PC-9 (cell line): Measurements from ENCODE around the gene HOXD10. TPM values are rescaled to one million over a fixed set of nuclear protein-coding genes. Genes with fewer than 3 reads are reported as not detected.

Source experiments
- BruUV-seq: library from RNA; stranded (reverse); fragments of 400-500 nt; replicated peaks from 2 replicates; lab custom pipeline; 2021; lab: Mats Ljungman, UMichigan
- CTCF ChIA-PET: fragments of 300-600 bp; sonication (Branson Sonifier 250); formaldehyde crosslinking; loops from one replicate; lab custom pipeline; 2022; ENCODE audit warnings: antibody characterized with exemption; lab: Charles Lee
- POLR2A ChIA-PET: fragments of 300-600 bp; sonication (Branson Sonifier 250); formaldehyde crosslinking; loops from one replicate; lab custom pipeline; 2022; ENCODE audit warnings: antibody characterized with exemption; ENCODE audit not compliant: unreplicated experiment; lab: Charles Lee
- DNase-seq, 2 experiments: peaks; one replicate each; pipeline versions ENCODE4 v3.0.0 to v3.0.0-alpha.2; 2015 to 2022; ENCODE audit warnings: mixed read lengths in 1 of 2
- H2AFZ ChIP-seq: fragments of 200-600 bp; sonication (generic); 2 replicates; pipeline ENCODE4 v1.8.1; 2017; ENCODE audit warnings: antibody characterized with exemption
- H3F3A ChIP-seq: fragments of 200-600 bp; sonication (generic); 2 replicates; pipeline ENCODE4 v1.8.1; 2017; ENCODE audit warnings: antibody characterized with exemption, mild to moderate bottlenecking, low read depth; ENCODE audit not compliant: insufficient read depth
- H3K27ac ChIP-seq: fragments of 200-600 bp; sonication (generic); 2 replicates; pipeline ENCODE4 v1.6.1; 2016; ENCODE audit warnings: mixed run types
- H3K27me3 ChIP-seq: fragments of 200-600 bp; sonication (generic); 2 replicates; pipeline ENCODE4 v1.6.1; 2016; ENCODE audit warnings: low read depth, mixed run types; ENCODE audit not compliant: insufficient read depth
- H3K36me3 ChIP-seq: fragments of 200-600 bp; sonication (generic); 2 replicates; pipeline ENCODE4 v1.6.1; 2016; ENCODE audit warnings: low read depth, mixed run types
- H3K4me1 ChIP-seq: fragments of 200-600 bp; sonication (generic); replicated peaks from 2 replicates; pipeline ENCODE4 v1.6.1; 2016; ENCODE audit warnings: mixed run types; ENCODE audit not compliant: insufficient read depth
- H3K4me2 ChIP-seq: fragments of 200-600 bp; sonication (generic); 2 replicates; pipeline ENCODE4 v1.6.1; 2017; ENCODE audit warnings: mixed run types
- H3K4me3 ChIP-seq: fragments of 200-600 bp; sonication (generic); 2 replicates; pipeline ENCODE4 v1.6.1; 2016; ENCODE audit warnings: mixed run types
- H3K79me2 ChIP-seq: fragments of 200-600 bp; sonication (generic); 2 replicates; pipeline ENCODE4 v1.6.1; 2017; ENCODE audit warnings: low read depth, mixed run types
- H3K9me2 ChIP-seq: fragments of 200-600 bp; sonication (generic); 2 replicates; pipeline ENCODE4 v1.8.1; 2017; ENCODE audit warnings: mild to moderate bottlenecking; ENCODE audit not compliant: insufficient read depth
- H3K9me3 ChIP-seq: fragments of 200-600 bp; sonication (generic); 2 replicates; pipeline ENCODE4 v1.8.1; 2016; ENCODE audit warnings: low read depth; ENCODE audit not compliant: insufficient read depth
- H4K20me1 ChIP-seq: fragments of 200-600 bp; sonication (generic); 2 replicates; pipeline ENCODE4 v1.8.1; 2017; ENCODE audit not compliant: insufficient read depth
- CTCF ChIP-seq: fragments of 200-600 bp; sonication (generic); conservative IDR thresholded peaks from 2 replicates; pipeline ENCODE4 v1.6.1; 2017; ENCODE audit warnings: mixed run types, antibody characterized with exemption, mild to moderate bottlenecking, moderate library complexity
- EZH2 ChIP-seq: fragments of 200-600 bp; sonication (generic); IDR thresholded peaks from 2 replicates; pipeline ENCODE4 v1.8.0; 2017; ENCODE audit warnings: antibody characterized with exemption, low read depth
- intact Hi-C: fragments of 100-400 bp; cut with micrococcal nuclease; formaldehyde crosslinking; loops from one replicate; pipeline ENCODE4 v1.10.0; 2022; ENCODE audit not compliant: unreplicated experiment
- total RNA-seq: library from RNA; stranded (reverse); gene quantifications from 2 replicates; pipeline ENCODE4 v1.2.3, GENCODE V29; 2021

HOXD10 gene
- total RNA-seq, 1 experiment from 2014 or later: not detected

GRCh38 chr2:176135035-176135440 is 18.5 kb downstream of the HOXD10 start:
- H3K27ac ChIP-seq: no peak overlapping the region
- no peak overlapping the region for H2AFZ ChIP-seq
- DNase-seq: no peak
- no peak overlapping the region for H3K4me3 ChIP-seq
- intact Hi-C loops: loop anchor here (1.0 to 2.0 kb wide), 2 partner anchors 504 to 517 kb away; no protein-coding TSS in a partner anchor
- no peaks in the 10 kb centered on the region for H3K36me3 ChIP-seq
- POLR2A ChIA-PET: no interaction called here
- H3K9me3 ChIP-seq: no peaks in the 10 kb centered on the region
- H3K27me3 ChIP-seq: peaks cover 21% of the 10 kb centered on the region
- BruUV-seq: no TSS peak
- H3K4me2 ChIP-seq: no peak overlapping the region
- CTCF ChIA-PET: no interaction called here
- H3K4me1 ChIP-seq: no peaks in the 10 kb centered on the region
- no peaks in the 10 kb centered on the region for H4K20me1 ChIP-seq
- no peaks in the 10 kb centered on the region for H3K9me2 ChIP-seq
- no peak; the same call in 1 of the 2 replicates for TF ChIP-seq CTCF
- TF ChIP-seq EZH2: no peak
- H3F3A ChIP-seq: no peaks in the 10 kb centered on the region
- no peaks in the 10 kb centered on the region for H3K79me2 ChIP-seq

- ChIA-PET POLR2A (no interaction called here), CTCF (no interaction called here)
- H3K79me2 ChIP-seq: no peaks in the 10 kb centered on the region
- no peak overlapping the region for H3K4me2 ChIP-seq
- no peaks in the 10 kb centered on the region for H3K9me2 ChIP-seq
- H3K9me3 ChIP-seq: no peaks in the 10 kb centered on the region
- intact Hi-C loops: no loop called here
- no peaks in the 10 kb centered on the region for H3F3A ChIP-seq
- H3K4me3 ChIP-seq: no peak overlapping the region
- no peak for DNase-seq
- BruUV-seq: no TSS peak
- no peaks in the 10 kb centered on the region for H3K36me3 ChIP-seq
- H4K20me1 ChIP-seq: no peaks in the 10 kb centered on the region
- peaks cover 8% of the 10 kb centered on the region for H3K27me3 ChIP-seq
- no peaks in the 10 kb centered on the region for H3K4me1 ChIP-seq
- TF ChIP-seq CTCF: no peak
- TF ChIP-seq EZH2: no peak
- H2AFZ ChIP-seq: no peak overlapping the region
- no peak overlapping the region for H3K27ac ChIP-seq
Measured at GRCh38 chr2:176136374-176137251, 20.0 kb downstream of the HOXD10 start.

GRCh38 chr2:176137252-176137580 is 20.6 kb downstream of the HOXD10 start:
- no TSS peak for BruUV-seq
- no peaks in the 10 kb centered on the region for H3K4me1 ChIP-seq
- H3K4me2 ChIP-seq: no peak overlapping the region
- no peak overlapping the region for H3K4me3 ChIP-seq
- ChIA-PET POLR2A (no interaction called here), CTCF (no interaction called here)
- no peaks in the 10 kb centered on the region for H3K36me3 ChIP-seq
- no peaks in the 10 kb centered on the region for H4K20me1 ChIP-seq
- intact Hi-C loops: no loop called here
- peaks cover 7% of the 10 kb centered on the region; the same call in 1 of the 2 replicates for H3K27me3 ChIP-seq
- no peak for TF ChIP-seq CTCF
- TF ChIP-seq EZH2: no peak
- no peaks in the 10 kb centered on the region for H3F3A ChIP-seq
- no peak overlapping the region for H3K27ac ChIP-seq
- no peak for DNase-seq
- H3K79me2 ChIP-seq: no peaks in the 10 kb centered on the region
- H3K9me2 ChIP-seq: no peaks in the 10 kb centered on the region
- no peak overlapping the region for H2AFZ ChIP-seq
- no peaks in the 10 kb centered on the region for H3K9me3 ChIP-seq
